HCT116 (cell line): ENCODE measurements around the gene CPNE5.

Source experiments
- ATF3 ChIP-seq: IDR thresholded peaks from 2 replicates; pipeline ENCODE4 v1.6.1; 2012
- CEBPB ChIP-seq: IDR thresholded peaks from 2 replicates; pipeline ENCODE4 v1.6.1; 2012; ENCODE audit warnings: low read depth
- CTCF ChIP-seq, 3 experiments: fragments of 200-600 bp in 1 of 3; sonication (generic) in 1 of 3; IDR thresholded peaks in 2 of 3; conservative IDR thresholded peaks in 1 of 3; 2 replicates each; pipeline ENCODE4 v1.5.1; 2012 to 2017; ENCODE audit warnings: low read depth in 2 of 3, low read length in 2 of 3, antibody characterized with exemption in 1 of 3, borderline replicate concordance in 1 of 3, control low read depth in 1 of 3, mild to moderate bottlenecking in 1 of 3, mixed read lengths in 1 of 3, mixed run types in 1 of 3, moderate library complexity in 1 of 3; ENCODE audit not compliant: insufficient read depth in 1 of 3
- EZH2phosphoT487 ChIP-seq: fragments of 200-600 bp; IDR thresholded peaks from 2 replicates; pipeline ENCODE4 v1.6.1; 2018; ENCODE audit warnings: antibody characterized with exemption, borderline replicate concordance
- POLR2A ChIP-seq: IDR thresholded peaks from 2 replicates; pipeline ENCODE4 v1.7.0; 2011; ENCODE audit warnings: borderline replicate concordance; ENCODE audit not compliant: insufficient read depth, insufficient read length; ENCODE audit errors: extremely low read depth
- POLR2AphosphoS5 ChIP-seq: IDR thresholded peaks from 2 replicates; pipeline ENCODE4 v1.6.1; 2011; ENCODE audit warnings: mild to moderate bottlenecking, low read depth, low read length, moderate library complexity
- RAD21 ChIP-seq: IDR thresholded peaks from 2 replicates; pipeline ENCODE4 v1.6.1; 2012; ENCODE audit warnings: low read depth, mild to moderate bottlenecking
- REST ChIP-seq: IDR thresholded peaks from 2 replicates; pipeline ENCODE4 v1.6.1; 2012; ENCODE audit warnings: low read depth
- SIN3A ChIP-seq: IDR thresholded peaks from 2 replicates; pipeline ENCODE4 v1.6.1; 2012; ENCODE audit warnings: low read depth
- YY1 ChIP-seq: IDR thresholded peaks from 2 replicates; pipeline ENCODE4 v1.6.1; 2011; ENCODE audit warnings: low read length, low read depth, moderate library complexity, mild to moderate bottlenecking; ENCODE audit not compliant: insufficient replicate concordance; ENCODE audit errors: extremely low read depth
- ZFX ChIP-seq: fragments of 450-650 bp; IDR thresholded peaks from 2 replicates; pipeline ENCODE4 v1.6.1; 2017
- ZNF274 ChIP-seq: fragments of 200-500 bp; sonication (Bioruptor generic); IDR thresholded peaks from 2 replicates; pipeline ENCODE4 v1.6.1; 2014; ENCODE audit warnings: mild to moderate bottlenecking, low read depth, low read length, inconsistent platforms

GRCh38 chr6:36862848-36863382 lies 23.7 kb upstream of the CPNE5 start:
- TF ChIP-seq ZNF274 (no peak), ZFX (no peak), CTCF (IDR thresholded peaks at IDR 0.05 in 2 of 3, conservative IDR thresholded peaks at IDR 0.05 in 1 of 3; ENCODE audit: borderline replicate concordance in 1 of 3, insufficient read depth in 1 of 3, low read depth in 2 of 3, low read length in 2 of 3) (no peak), REST (no peak), ATF3 (no peak), POLR2AphosphoS5 (no peak), CEBPB (no peak), YY1 (no peak), EZH2phosphoT487 (no peak), POLR2A (no peak), SIN3A (no peak), RAD21 (no peak)
